Stimulated activated CD8-positive, alpha-beta memory T cell treated with anti-CD3 and anti-CD28 coated beads, Interleukin-12 subunit alpha, Interleukin-12 subunit beta, amount 100 ng/mL, for 24 hours (primary cell): ENCODE data around the gene VASN.
"Not testable (repeated sequence)": the region's sequence is repeated elsewhere in the genome, so short reads cannot be mapped to it uniquely, and the experiment has no call there.

Experiments used
- DNase-seq: peaks from one replicate; pipeline ENCODE4 v3.0.0-alpha.2; 2020; ENCODE audit errors: extremely low read depth

VASN gene

DNA sequence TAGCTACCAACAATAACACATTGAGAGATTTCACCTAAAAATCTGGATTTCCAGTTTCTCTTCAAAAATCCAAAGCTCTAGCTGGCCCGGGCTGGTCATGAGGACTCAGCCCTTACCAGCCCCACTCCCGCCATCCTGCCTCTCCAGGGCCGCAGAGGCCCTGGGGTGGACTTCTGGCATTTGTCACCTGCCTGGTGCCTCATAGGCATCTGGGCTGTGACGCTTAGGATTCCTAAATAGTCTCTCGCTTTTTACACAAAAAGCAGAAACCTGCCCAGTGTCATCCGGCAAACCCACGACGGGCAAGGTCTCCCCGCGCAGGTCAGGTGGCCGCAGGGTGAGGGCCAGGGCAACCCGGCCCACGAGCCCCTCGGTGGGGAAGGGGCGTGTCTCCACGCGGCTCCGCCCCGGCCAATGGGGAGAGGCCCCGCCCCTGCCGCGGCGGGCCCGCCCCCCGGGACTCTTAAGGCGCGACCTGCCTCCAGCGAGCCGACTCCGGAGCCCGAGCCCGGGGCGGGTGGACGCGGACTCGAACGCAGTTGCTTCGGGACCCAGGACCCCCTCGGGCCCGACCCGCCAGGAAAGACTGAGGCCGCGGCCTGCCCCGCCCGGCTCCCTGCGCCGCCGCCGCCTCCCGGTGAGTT is at the start of gene VASN:
Gene VASN (plus strand): TSS at position 492 of the 644 bp plus-strand sequence. CDS start 9,030 bp downstream, outside the sequence.
- peak; percentile 39 for DNase-seq

GRCh38 chr16:4322121-4323052 is 49.3 kb upstream of the VASN start:
- DNase-seq: no peak

DNA sequence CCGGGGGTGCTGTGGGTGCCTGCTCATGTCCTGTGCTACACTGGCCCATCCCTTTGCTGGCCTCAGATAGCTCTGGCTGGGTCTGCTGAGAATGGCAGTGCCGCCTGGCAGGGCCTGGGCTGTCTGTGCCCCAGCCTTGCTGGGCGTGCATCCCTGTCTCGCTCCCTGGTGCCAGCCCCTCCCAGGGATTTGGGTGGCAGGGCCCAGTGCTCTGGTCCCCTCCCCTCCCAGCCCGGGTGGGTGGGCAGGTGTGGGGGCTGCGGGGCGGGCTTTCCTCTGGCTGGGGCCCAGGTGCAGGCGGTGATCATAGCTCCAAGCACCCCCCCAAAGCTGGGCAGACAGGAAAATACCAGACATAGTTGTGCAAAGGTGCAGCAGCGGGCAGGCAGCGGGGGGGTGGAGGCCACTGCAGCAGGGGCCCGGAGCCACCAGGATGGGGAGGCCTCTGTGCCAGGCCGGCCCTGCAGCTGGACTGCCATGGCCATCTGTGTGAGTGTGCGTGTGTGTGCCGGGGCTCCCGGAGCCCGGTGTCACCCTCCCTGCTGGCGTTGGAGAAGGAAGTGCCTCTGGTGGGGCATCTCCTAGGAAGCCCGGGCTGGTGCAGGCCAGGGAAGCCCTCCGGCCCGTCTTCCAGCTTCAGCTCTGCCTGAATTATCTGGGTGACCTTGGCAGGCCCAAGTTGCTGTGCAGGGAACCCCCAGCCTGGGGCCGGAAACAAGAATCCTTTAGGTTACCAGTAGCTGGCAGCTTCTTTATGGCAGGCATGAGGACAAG is 48.4 kb upstream of the VASN start:
- DNase-seq: no peak

DNA sequence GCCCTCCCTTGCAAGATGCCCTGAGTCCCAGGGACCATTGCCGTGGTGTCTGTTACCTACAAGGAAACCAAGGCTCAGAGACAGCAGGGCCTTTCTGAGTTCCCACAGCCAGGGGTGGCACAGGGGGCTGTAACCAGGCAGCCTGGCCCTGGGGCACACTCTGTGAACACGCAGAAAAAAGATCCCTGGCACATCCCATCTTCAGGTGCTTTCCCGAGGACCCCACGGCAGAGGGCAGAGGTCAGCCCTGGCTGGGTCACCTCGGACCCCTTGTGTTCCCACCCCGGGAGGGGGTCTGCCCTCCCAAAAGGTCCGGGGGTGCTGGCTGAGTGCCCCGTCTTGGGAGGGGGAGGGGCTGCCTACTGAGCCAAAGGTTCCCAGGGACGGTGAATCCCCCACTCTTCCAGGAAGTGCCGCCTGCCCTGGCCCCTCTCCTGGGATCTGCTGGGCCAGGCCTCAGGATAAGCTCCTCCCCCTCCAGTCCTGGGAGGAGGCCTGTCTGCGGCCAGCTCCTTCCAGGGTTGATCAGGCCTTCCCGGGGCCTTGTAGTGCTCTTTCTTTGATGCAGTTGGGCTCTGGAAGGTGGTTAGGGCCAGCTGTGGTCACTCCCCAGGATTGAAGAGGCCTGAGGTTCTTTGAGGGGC is 47.7 kb upstream of the VASN start:
- no peak for DNase-seq

GRCh38 chr16:4324492-4325252 is 47.0 kb upstream of the VASN start:
- DNase-seq: no peak

- DNase-seq: no peak
Measured at GRCh38 chr16:4325253-4325758, 46.3 kb upstream of the VASN start.

- DNase-seq: no peak
Measured at GRCh38 chr16:4327386-4328045, 44.1 kb upstream of the VASN start.

GRCh38 chr16:4328046-4328781 is 43.4 kb upstream of the VASN start:
- DNase-seq: no peak

DNA sequence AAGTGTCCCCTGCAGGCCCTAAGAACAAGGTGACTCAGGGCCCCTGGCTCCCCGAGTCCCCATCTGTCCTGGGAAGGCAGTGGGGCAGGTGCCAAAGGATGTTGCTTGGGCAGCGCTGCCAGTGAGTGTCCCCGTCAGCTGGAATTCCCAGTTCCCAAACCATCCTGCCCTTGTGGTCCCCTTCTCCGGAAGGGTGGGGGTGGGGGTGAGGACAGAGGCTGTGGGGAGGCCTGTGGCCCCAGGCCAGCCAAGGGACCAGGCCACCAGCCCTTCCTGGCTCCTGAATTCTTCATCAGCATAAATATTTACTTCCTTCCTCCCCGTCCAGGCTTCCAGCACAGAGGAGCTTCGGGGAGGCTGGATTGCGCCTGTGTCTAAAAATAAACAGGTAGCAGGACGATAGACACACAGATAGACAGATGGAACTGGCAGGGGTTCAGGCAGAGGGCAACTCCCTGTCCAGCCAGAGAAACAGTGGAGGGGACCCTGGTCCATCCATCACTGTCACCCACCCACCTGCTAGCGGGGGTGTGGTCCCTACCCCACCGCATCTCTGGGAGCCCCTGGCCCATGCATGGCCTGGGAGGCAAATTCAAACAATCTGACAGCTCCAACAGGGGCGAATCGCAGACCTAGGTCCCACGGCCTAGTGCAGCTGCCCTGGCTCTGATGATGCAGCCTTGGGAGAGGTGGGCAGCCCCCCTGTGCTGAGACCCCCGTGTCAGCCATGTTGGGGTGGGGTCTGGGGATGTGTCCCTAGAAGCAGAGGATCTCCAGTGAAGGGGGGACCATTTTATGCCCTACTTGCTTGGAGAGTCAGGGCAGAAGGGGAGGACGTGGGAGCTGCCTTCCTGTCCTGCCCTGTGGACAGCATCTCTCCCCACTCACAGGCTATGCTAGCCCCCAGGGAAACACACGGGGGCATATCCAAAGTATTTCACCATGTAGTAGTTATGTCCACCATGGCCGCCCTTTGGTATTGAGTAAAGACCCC is 42.6 kb upstream of the VASN start:
- no peak for DNase-seq

- no peak for DNase-seq
Measured at GRCh38 chr16:4330277-4330874, 41.3 kb upstream of the VASN start.

DNA sequence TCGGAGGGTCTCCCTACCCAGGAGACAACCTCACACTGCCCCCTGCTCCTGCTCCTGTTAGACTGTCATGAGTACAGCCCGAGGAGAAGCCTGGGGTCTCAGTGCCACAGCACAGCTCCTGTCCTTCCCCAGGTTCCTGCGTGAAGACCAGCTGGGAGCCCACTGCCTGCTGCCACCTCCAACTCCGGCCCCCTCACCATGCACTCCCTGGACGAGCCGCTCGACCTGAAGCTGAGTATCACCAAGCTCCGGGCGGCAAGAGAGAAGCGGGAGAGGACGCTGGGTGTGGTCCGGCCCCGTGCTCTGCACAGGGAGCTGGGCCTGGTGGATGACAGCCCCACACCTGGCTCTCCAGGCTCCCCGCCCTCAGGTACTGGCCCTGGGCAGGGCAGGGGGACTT is 39.6 kb upstream of the VASN start:
- no peak for DNase-seq

- DNase-seq: no peak
Measured at GRCh38 chr16:4332623-4333307, 38.9 kb upstream of the VASN start.

- DNase-seq: no peak
Measured at GRCh38 chr16:4333308-4333638, 38.4 kb upstream of the VASN start.

DNA sequence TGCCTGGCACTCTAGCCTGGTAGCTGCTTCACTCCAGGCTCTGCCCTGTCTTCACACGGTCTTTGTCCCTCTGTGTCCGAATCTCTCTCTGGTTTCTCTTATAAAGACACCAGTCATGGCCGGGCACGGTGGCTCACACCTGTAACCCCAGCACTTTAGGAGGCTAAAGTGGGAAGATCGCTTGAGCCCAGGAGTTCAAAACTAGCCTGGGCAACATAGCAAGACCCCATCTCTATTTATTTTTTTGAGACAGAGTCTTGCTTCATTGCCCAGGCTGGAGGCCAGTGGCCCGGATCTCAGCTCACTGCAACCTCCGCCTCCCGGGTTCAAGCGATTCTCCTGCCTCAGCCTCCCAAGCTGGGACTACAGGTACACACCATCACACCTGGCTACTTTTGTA is 37.9 kb upstream of the VASN start:
- not testable (repeated sequence) for DNase-seq

DNA sequence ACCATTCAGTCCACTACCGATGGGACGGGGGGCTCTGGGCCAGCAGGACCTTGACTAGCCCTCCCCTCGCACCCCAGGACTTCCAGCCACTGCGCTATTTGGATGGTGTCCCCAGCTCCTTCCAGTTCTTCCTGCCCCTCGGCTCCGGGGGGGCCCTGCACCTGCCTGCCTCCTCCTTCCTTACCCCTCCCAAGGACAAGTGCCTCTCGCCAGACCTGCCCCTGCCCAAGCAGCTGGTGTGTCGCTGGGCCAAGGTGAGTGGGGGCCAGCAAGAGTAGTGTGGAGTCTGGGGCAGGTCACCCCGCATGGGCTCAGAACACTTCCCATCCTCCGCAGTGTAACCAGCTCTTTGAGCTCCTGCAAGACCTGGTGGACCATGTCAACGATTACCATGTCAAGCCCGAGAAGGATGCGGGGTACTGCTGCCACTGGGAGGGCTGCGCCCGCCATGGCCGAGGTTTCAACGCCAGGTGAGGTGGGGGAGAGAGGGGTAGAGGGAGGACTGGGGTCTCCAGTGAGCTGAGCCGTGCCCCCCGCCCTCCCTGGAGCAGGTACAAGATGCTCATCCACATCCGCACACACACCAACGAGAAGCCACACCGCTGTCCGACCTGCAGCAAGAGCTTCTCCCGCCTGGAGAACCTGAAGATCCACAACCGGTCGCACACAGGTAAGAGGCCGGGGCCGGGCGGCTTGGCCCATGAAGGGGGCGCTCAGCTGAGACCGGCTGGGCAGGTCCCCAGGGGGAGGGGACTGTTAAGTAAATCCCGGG is 36.7 kb upstream of the VASN start:
- no peak for DNase-seq

DNA sequence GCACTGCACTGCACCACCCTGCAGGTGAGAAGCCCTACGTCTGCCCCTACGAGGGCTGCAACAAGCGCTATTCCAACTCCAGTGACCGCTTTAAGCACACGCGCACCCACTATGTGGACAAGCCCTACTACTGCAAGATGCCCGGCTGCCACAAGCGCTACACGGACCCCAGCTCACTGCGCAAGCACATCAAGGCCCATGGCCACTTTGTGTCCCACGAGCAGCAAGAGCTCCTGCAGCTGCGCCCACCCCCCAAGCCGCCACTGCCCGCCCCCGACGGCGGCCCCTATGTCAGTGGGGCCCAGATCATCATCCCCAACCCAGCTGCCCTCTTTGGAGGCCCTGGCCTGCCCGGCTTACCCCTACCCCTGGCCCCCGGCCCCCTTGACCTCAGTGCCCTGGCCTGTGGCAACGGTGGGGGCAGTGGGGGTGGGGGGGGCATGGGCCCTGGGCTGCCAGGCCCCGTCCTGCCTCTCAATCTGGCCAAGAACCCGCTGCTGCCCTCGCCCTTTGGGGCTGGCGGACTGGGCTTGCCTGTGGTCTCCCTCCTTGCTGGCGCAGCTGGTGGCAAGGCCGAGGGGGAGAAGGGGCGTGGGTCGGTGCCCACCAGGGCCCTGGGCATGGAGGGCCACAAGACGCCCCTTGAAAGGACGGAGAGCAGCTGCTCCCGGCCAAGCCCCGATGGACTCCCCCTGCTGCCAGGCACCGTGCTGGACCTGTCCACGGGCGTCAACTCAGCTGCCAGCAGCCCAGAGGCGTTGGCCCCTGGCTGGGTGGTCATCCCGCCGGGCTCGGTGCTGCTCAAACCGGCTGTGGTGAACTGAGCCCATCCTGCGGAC is 34.7 kb upstream of the VASN start:
- DNase-seq: no peak
